Astrocyte of the hippocampus (primary cell): ENCODE data around the gene SNAP25.

Experiments used
- DNase-seq: peaks from one replicate; pipeline ENCODE4 v3.0.0; 2011; ENCODE audit warnings: low read depth, low spot score

SNAP25 gene

GRCh38 chr20:10332656-10333415 lies 114.2 kb downstream of the SNAP25 start:
- no peak for DNase-seq

GRCh38 chr20:10336959-10337729 lies 118.5 kb downstream of the SNAP25 start:
- no peak for DNase-seq

DNA sequence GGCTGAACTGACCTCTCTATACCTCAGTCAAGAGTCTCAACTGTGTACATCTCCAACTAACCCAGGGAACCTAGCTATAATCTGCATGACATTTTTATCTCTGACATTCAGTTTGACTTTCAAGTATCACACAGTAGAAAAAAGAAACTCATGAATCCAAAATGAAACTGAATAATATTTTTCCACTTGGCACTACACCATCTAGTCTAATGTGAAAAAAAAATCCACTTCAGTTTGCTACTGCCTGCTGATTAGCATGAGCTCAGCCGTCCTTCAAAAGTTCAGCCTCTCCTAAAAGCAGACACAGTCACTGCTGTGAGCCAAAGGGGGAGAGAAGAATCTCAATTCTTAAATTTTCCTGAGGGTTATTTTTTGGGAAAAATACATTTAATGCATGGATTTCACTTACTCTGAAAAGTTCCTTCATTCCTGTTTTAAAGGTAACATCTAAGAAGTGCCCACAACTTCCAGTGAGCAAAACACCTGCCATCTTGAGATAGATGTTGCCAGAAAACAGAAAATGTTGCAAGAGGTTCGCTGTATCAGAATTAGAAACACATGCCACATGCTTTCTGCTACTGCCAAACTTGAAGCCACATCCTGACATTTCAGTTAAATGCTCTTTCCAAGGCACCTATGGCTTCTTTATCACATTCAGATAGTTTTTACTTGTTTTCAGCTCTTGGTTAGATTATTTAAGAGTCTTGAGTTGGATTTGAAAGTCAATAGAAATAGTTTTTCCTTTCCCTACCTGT lies 120.0 kb downstream of the SNAP25 start:
- no peak for DNase-seq

GRCh38 chr20:10339609-10340008 lies 121.0 kb downstream of the SNAP25 start:
- no peak for DNase-seq

GRCh38 chr20:10342152-10342551 lies 123.5 kb downstream of the SNAP25 start:
- no peak for DNase-seq

GRCh38 chr20:10344953-10345352 lies 126.3 kb downstream of the SNAP25 start:
- no peak for DNase-seq

DNA sequence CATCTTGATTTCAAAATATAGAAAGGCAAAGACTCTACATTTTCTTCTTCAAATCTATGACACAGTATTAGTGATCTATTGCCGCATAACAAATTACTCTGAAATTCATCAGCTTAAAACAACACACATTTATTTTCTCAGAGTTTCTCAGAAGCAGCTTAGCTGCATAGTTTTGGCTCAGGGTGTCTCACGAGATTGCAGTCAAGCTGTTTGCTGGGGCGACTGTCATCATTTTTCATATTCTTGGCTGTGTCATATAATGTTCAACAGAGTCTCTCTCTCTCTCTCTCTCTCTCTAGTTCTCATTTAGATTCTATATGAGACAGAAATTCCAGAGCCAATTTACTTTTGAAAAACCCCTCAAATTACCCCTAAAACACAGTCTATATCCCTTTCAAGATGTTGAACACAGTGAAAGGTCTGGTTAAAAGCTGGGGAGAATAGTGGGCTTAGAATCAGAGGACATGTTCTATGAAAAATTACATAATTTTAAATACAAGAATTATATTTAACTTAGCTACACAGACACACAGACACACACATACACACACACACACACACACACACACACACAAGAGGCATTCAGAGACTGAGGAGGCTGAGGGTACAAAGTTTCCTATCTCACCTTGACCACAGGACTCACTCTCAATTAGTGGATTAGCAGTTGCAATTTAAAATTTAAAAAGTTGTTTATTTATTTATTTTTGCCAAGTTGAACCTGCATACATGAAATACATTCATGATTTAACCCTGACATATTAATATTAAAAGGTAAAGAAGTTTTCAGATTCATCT lies 128.7 kb downstream of the SNAP25 start:
- no peak for DNase-seq

- no peak for DNase-seq
Measured at GRCh38 chr20:10349118-10349517, 130.5 kb downstream of the SNAP25 start.

- no peak for DNase-seq
Measured at GRCh38 chr20:10350188-10350842, 131.7 kb downstream of the SNAP25 start.

GRCh38 chr20:10352934-10353824 lies 134.5 kb downstream of the SNAP25 start:
- DNase-seq: peak; percentile 76

DNA sequence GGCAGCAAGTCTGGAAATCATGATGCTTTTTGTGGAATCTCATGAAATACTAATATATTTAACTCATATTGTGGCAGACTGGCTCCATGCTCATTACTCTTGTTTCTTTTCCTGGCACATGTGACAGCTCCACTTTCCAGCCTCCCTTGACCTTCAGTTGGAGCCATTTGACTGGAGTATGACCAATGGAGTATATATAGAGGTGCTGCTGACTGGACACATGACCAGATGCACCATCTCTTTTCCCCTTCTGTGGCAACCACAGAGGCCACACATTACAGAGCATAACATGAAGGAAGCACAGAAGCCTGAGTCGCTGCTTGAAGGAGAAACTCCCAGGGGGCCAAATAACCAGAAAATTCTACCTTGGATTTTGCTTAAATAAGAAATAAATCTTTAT lies 138.0 kb downstream of the SNAP25 start:
- DNase-seq: no peak
